Uterus (tissue), 2 donors: ENCODE measurements around the gene CD47.

Experiments
- CTCF ChIP-seq, 4 experiments: fragments of 200-600 bp in 2 of 4; fragments of 450-650 bp in 2 of 4; sonication (generic) in 2 of 4; IDR thresholded peaks; one replicate each; pipeline ENCODE4 v1.5.1; 2016 to 2019; ENCODE audit warnings: antibody characterized with exemption in 4 of 4, mild to moderate bottlenecking in 2 of 4, moderate library complexity in 1 of 4
- POLR2A ChIP-seq, 2 donors: fragments of 450-650 bp; IDR thresholded peaks; one replicate each; pipeline ENCODE4 v1.6.1; 2016; ENCODE audit warnings: antibody characterized with exemption in 2 of 2, mild to moderate bottlenecking in 1 of 2, moderate library complexity in 1 of 2

- TF ChIP-seq CTCF (IDR thresholded peaks at IDR 0.05) (no peak), POLR2A (IDR thresholded peaks at IDR 0.05) (no peak)
Observed at GRCh38 chr3:108137460-108137814, 46.6 kb upstream of the CD47 start.
